ENCODE measurements around the gene PPP3CA.

- TF ChIP-seq CTCF (IDR thresholded peaks at IDR 0.05) (no peak), POLR2A (IDR thresholded peaks at IDR 0.05) (no peak)
These were observed 56.1 kb downstream of the PPP3CA start for GRCh38 chr4:101291198-101291597.
